OCI-LY1 (cell line): ENCODE results near the gene AHSP.

Experiments
- CTCF ChIP-seq: fragments of 200-600 bp; sonication (generic), shearing (Covaris generic); IDR thresholded peaks from 2 replicates; pipeline ENCODE4 v1.5.1; 2017; ENCODE audit warnings: mild to moderate bottlenecking, antibody characterized with exemption, low read length, moderate library complexity, mixed read lengths
- EZH2 ChIP-seq: fragments of 200-600 bp; sonication (generic), shearing (Covaris generic); IDR thresholded peaks from 2 replicates; pipeline ENCODE4 v1.8.0; 2017; ENCODE audit warnings: borderline replicate concordance, mixed run types, mild to moderate bottlenecking, antibody characterized with exemption, low read length, moderate library complexity, mixed read lengths

GRCh38 chr16:31487720-31488467, 39.8 kb upstream of the AHSP start:
- TF ChIP-seq CTCF (no peak), EZH2 (no peak)
